H1 (cell line): ENCODE data around the gene RAN. TPM values are rescaled to one million over a fixed set of nuclear protein-coding genes. Genes with fewer than 3 reads are reported as not detected.
"Not testable (repeated sequence)": the region's sequence is repeated elsewhere in the genome, so short reads cannot be mapped to it uniquely, and the experiment has no call there.

Source experiments
- CTCF ChIA-PET: fragments of 300-600 bp; sonication (Branson Sonifier 250); formaldehyde crosslinking; loops from one replicate; lab custom pipeline; 2021; ENCODE audit not compliant: partially characterized antibody; lab: Charles Lee
- POLR2A ChIA-PET: fragments of 300-600 bp; sonication (Branson Sonifier 250); formaldehyde crosslinking; loops from one replicate; lab custom pipeline; 2021; ENCODE audit warnings: inconsistent platforms; ENCODE audit not compliant: partially characterized antibody; lab: Charles Lee
- DNase-seq, 2 experiments: peaks; one replicate each; pipeline versions ENCODE4 v3.0.0 to v3.0.0-alpha.2; 2010 to 2022; ENCODE audit warnings: low spot score in 2 of 2, low read depth in 1 of 2, mixed read lengths in 1 of 2
- FAIRE-seq: peaks from 2 replicates; lab custom pipeline; 2011; peaks lifted over from hg19 to GRCh38; lab: Jason Lieb, UNC
- H2AFZ ChIP-seq: 2 replicates; pipeline ENCODE4 v1.8.1; 2012; ENCODE audit warnings: low read length, inconsistent platforms
- H2AK5ac ChIP-seq: 2 replicates; pipeline ENCODE4 v1.6.1; 2013; ENCODE audit warnings: low read depth, low read length
- H2BK120ac ChIP-seq: replicated peaks from 2 replicates; pipeline ENCODE3; 2013; ENCODE audit warnings: low read depth, low read length, inconsistent platforms
- H2BK12ac ChIP-seq: 2 replicates; pipeline ENCODE4 v1.6.1; 2013; ENCODE audit warnings: low read depth, low read length
- H2BK15ac ChIP-seq: 2 replicates; pipeline ENCODE4 v1.6.1; 2013; ENCODE audit warnings: low read length
- H2BK20ac ChIP-seq: 2 replicates; pipeline ENCODE4 v1.6.1; 2013; ENCODE audit warnings: low read length
- H2BK5ac ChIP-seq: 2 replicates; pipeline ENCODE4 v1.6.1; 2013; ENCODE audit warnings: low read depth, low read length
- H3K14ac ChIP-seq: 2 replicates; pipeline ENCODE4 v1.6.1; 2013; ENCODE audit warnings: inconsistent platforms; ENCODE audit not compliant: insufficient read length
- H3K18ac ChIP-seq: 2 replicates; pipeline ENCODE4 v1.6.1; 2013; ENCODE audit warnings: low read length; ENCODE audit errors: extremely low read depth
- H3K23ac ChIP-seq: 2 replicates; pipeline ENCODE4 v1.6.1; 2013; ENCODE audit warnings: inconsistent platforms; ENCODE audit not compliant: insufficient read length
- H3K23me2 ChIP-seq: 2 replicates; pipeline ENCODE4 v1.6.1; 2013; ENCODE audit warnings: low read depth, low read length
- H3K27ac ChIP-seq: 2 replicates; pipeline ENCODE4 v1.6.1; 2011; ENCODE audit warnings: low read depth, low read length, inconsistent platforms
- H3K27me3 ChIP-seq, 4 experiments: replicated peaks in 1 of 4; 1 replicate in 1 of 4; 2 replicates in 3 of 4; pipeline versions ENCODE4 v1.6.1 to v1.8.1; 2011 to 2013; ENCODE audit warnings: low read length in 3 of 4, mild to moderate bottlenecking in 3 of 4, inconsistent platforms in 2 of 4, mixed read lengths in 2 of 4, moderate library complexity in 1 of 4; ENCODE audit not compliant: control insufficient read depth in 3 of 4, insufficient read depth in 3 of 4; ENCODE audit errors: extremely low read depth in 1 of 4
- H3K36me3 ChIP-seq, 4 experiments: 2 replicates each; pipeline versions ENCODE4 v1.6.1 to v1.8.1; 2011 to 2013; ENCODE audit warnings: mild to moderate bottlenecking in 4 of 4, low read length in 3 of 4, moderate library complexity in 2 of 4, control low read depth in 1 of 4, inconsistent platforms in 1 of 4; ENCODE audit not compliant: insufficient read depth in 4 of 4, control insufficient read depth in 2 of 4
- H3K4ac ChIP-seq: replicated peaks from 2 replicates; pipeline ENCODE3; 2013; ENCODE audit warnings: low read length, low read depth, mixed read lengths, inconsistent platforms; ENCODE audit not compliant: insufficient read length
- H3K4me1 ChIP-seq, 4 experiments: replicated peaks in 1 of 4; 1 replicate in 1 of 4; 2 replicates in 3 of 4; pipeline versions ENCODE4 v1.6.1 to v1.8.1; 2011 to 2013; ENCODE audit warnings: low read length in 3 of 4, inconsistent platforms in 2 of 4, mixed read lengths in 1 of 4; ENCODE audit not compliant: insufficient read depth in 4 of 4, control insufficient read depth in 3 of 4
- H3K4me2 ChIP-seq, 2 experiments: 2 replicates each; pipeline versions ENCODE4 v1.6.1 to v1.8.1; 2011 to 2013; ENCODE audit warnings: low read depth in 2 of 2, low read length in 2 of 2, control low read depth in 1 of 2, inconsistent platforms in 1 of 2, mild to moderate bottlenecking in 1 of 2; ENCODE audit not compliant: insufficient read depth in 1 of 2
- H3K4me3 ChIP-seq, 4 experiments: fragments of 200-600, 300-600 bp in 1 of 4; sonication (generic), shearing (Covaris generic), sonication (Bioruptor Twin) in 1 of 4; 2 replicates each; pipeline versions ENCODE4 v1.5.1 to v1.8.1; 2011 to 2016; ENCODE audit warnings: low read length in 4 of 4, low read depth in 3 of 4, control low read depth in 2 of 4, inconsistent platforms in 2 of 4, mild to moderate bottlenecking in 2 of 4, mixed read lengths in 1 of 4, moderate library complexity in 1 of 4; ENCODE audit not compliant: insufficient read depth in 2 of 4; ENCODE audit errors: extremely low read depth in 1 of 4
- H3K56ac ChIP-seq: replicated peaks from 2 replicates; pipeline ENCODE3; 2013; ENCODE audit warnings: low read depth, mild to moderate bottlenecking, mixed read lengths, low read length, inconsistent platforms; ENCODE audit not compliant: insufficient read length
- H3K79me1 ChIP-seq: 2 replicates; pipeline ENCODE4 v1.6.1; 2013; ENCODE audit warnings: low read depth, low read length, control low read depth
- H3K79me2 ChIP-seq, 2 experiments: 2 replicates each; pipeline versions ENCODE4 v1.6.1 to v1.8.1; 2012 to 2013; ENCODE audit warnings: low read length in 2 of 2, mild to moderate bottlenecking in 2 of 2, inconsistent platforms in 1 of 2; ENCODE audit not compliant: insufficient read depth in 2 of 2, control insufficient read depth in 1 of 2
- H3K9ac ChIP-seq, 4 experiments: replicated peaks in 1 of 4; 1 replicate in 1 of 4; 2 replicates in 3 of 4; pipeline versions ENCODE4 v1.6.1 to v1.8.1; 2011 to 2013; ENCODE audit warnings: low read depth in 3 of 4, low read length in 3 of 4, control low read depth in 2 of 4, mild to moderate bottlenecking in 2 of 4, moderate library complexity in 2 of 4, inconsistent platforms in 1 of 4; ENCODE audit errors: extremely low read depth in 1 of 4
- H3K9me3 ChIP-seq, 2 experiments: 2 replicates each; pipeline versions ENCODE4 v1.6.1 to v1.8.1; 2012 to 2013; ENCODE audit warnings: mild to moderate bottlenecking in 2 of 2, moderate library complexity in 2 of 2, control low read depth in 1 of 2, inconsistent platforms in 1 of 2, low read depth in 1 of 2, low read length in 1 of 2, mixed read lengths in 1 of 2; ENCODE audit not compliant: insufficient read depth in 2 of 2
- H4K20me1 ChIP-seq, 2 experiments: replicated peaks in 1 of 2; 2 replicates each; pipeline versions ENCODE3 to v1.8.1; 2011 to 2013; ENCODE audit warnings: inconsistent platforms in 2 of 2, low read length in 2 of 2, mild to moderate bottlenecking in 1 of 2; ENCODE audit not compliant: insufficient read depth in 2 of 2, control insufficient read depth in 1 of 2
- H4K5ac ChIP-seq: 2 replicates; pipeline ENCODE4 v1.6.1; 2013; ENCODE audit warnings: low read length, low read depth, mixed read lengths, inconsistent platforms; ENCODE audit not compliant: insufficient read length
- H4K8ac ChIP-seq: 2 replicates; pipeline ENCODE4 v1.8.0; 2013; ENCODE audit warnings: mild to moderate bottlenecking, moderate library complexity, low read length, inconsistent platforms; ENCODE audit not compliant: insufficient read depth; ENCODE audit errors: extremely low read depth
- H4K91ac ChIP-seq: replicated peaks from 2 replicates; pipeline ENCODE3; 2013; ENCODE audit warnings: low read length, mixed read lengths, inconsistent platforms; ENCODE audit not compliant: insufficient read length
- WGBS, 2 experiments: shearing (Covaris generic) in 1 of 2; methylation state at CpG; one replicate each; pipeline versions ENCODE4 v1.1.6 to v1.1.7; 2013 to 2015; ENCODE audit warnings: low lambda C conversion rate in 2 of 2, mixed read lengths in 2 of 2, inconsistent platforms in 1 of 2, low coverage in 1 of 2, missing lambda C conversion rate in 1 of 2; ENCODE audit not compliant: insufficient replicate concordance in 2 of 2, insufficient coverage in 1 of 2, insufficient read length in 1 of 2; ENCODE audit errors: extremely low coverage in 1 of 2, missing lambda C conversion rate in 1 of 2; 5-methylcytosine and 5-hydroxymethylcytosine counted together
- polyA plus RNA-seq, 7 experiments: library from polyadenylated mRNA; depleted of rRNA in 3 of 7; stranded (reverse) in 5 of 7; unstranded in 2 of 7; fragments of >200 nt in 5 of 7; fragments of 200-250 nt in 2 of 7; gene quantifications; 1 replicate in 5 of 7; 2 replicates in 1 of 7; 4 replicates in 1 of 7; pipeline versions ENCODE4 v1.2.1 to v1.2.3, GENCODE V29; 2011 to 2013; ENCODE audit warnings: missing spikeins in 2 of 7, mixed read lengths in 2 of 7
- total RNA-seq: library from RNA; stranded (reverse); fragmentation: NEBNext Ultra II Directional; extraction: Animal tissue kit (Norgen Biotek cat#: 25700); gene quantifications from 2 replicates; pipeline ENCODE4 v1.2.1, GENCODE V29; 2021

RAN gene
- total and polyA plus RNA-seq, 2 of the 8 experiments (the other 6 are each of a cell fraction or from before 2014, with no cell fraction given) = 2,064 to 2,203 TPM

DNA sequence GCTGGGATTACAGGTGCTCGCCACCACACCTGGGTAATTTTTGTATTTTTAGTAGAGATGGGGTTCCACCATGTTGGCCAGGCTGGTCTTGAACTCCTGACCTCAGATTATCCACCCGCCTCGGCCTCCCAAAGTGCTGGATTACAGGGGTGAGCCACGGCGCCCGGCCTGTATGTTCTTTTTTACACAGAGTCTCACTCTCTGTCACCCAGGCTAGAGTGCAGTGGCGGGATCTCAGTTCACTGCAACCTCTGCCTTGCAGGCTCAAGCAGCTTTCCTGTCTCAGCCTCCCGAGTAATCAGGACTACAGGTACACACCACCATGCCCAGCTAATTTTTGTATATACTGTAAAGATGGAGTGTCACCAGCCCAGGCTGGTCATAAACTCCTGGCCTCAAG, 9.1 kb upstream of the RAN start:
- CTCF ChIA-PET = interaction anchor here (1.0 to 1.4 kb wide), 5 partner anchors 8 to 100 kb away, joined by 3 to 5 read pairs (median 3); partner anchors contain the start of gene STX2
- DNase-seq, H2BK5ac ChIP-seq, H2BK120ac ChIP-seq, H3K4me2 ChIP-seq, H3K27me3 ChIP-seq, FAIRE-seq, H2BK20ac ChIP-seq, H3K18ac ChIP-seq, H4K91ac ChIP-seq, H2AFZ ChIP-seq, H2BK15ac ChIP-seq, H3K27ac ChIP-seq, H3K23me2 ChIP-seq, H3K79me1 ChIP-seq, H3K4me3 ChIP-seq, H4K8ac ChIP-seq, H2BK12ac ChIP-seq, H3K79me2 ChIP-seq, H3K56ac ChIP-seq, H3K4me1 ChIP-seq, H3K9me3 ChIP-seq, H3K9ac ChIP-seq, H3K36me3 ChIP-seq, H3K4ac ChIP-seq, H3K23ac ChIP-seq, H4K20me1 ChIP-seq, H2AK5ac ChIP-seq, H3K14ac ChIP-seq, H4K5ac ChIP-seq: not testable (repeated sequence)
- whole genome bisulfite sequencing, 2 experiments = 93% methylated on average over 8 of the region's 8 CpGs; no CpG with 5 or more reads in 1 of the 2 experiments
- POLR2A ChIA-PET = interaction anchor here (1.2 to 2.9 kb wide), 4 partner anchors 8 to 14 kb away, joined by 3 to 16 read pairs (median 10); no protein-coding TSS in a partner anchor
